ENCODE measurements around the gene MCRIP2.

MCRIP2 gene

GRCh38 chr16:617855-618254, 23.8 kb upstream of the MCRIP2 start:
- no peak for DNase-seq

- no peak for DNase-seq
These were observed 22.0 kb upstream of the MCRIP2 start for GRCh38 chr16:619476-620100.

- no peak for DNase-seq
These were observed 20.7 kb upstream of the MCRIP2 start for GRCh38 chr16:620700-621525.

- DNase-seq = peak; percentile 66
These were observed 20.0 kb upstream of the MCRIP2 start for GRCh38 chr16:621526-622105.

GRCh38 chr16:622920-623280, 18.7 kb upstream of the MCRIP2 start:
- no peak for DNase-seq

- no peak for DNase-seq
These were observed 17.0 kb upstream of the MCRIP2 start for GRCh38 chr16:624526-625070.

GRCh38 chr16:625117-625976, 16.3 kb upstream of the MCRIP2 start:
- DNase-seq = no peak

- DNase-seq = no peak
These were observed 15.5 kb upstream of the MCRIP2 start for GRCh38 chr16:625977-626765.

GRCh38 chr16:626787-627453, 14.7 kb upstream of the MCRIP2 start:
- DNase-seq = no peak

GRCh38 chr16:627454-628239, 14.0 kb upstream of the MCRIP2 start:
- DNase-seq = no peak

GRCh38 chr16:628321-629061, 13.1 kb upstream of the MCRIP2 start:
- DNase-seq = no peak

GRCh38 chr16:629185-629832, 12.3 kb upstream of the MCRIP2 start:
- no peak for DNase-seq

GRCh38 chr16:629833-630248, 11.8 kb upstream of the MCRIP2 start:
- DNase-seq = no peak

- DNase-seq = no peak
These were observed 11.3 kb upstream of the MCRIP2 start for GRCh38 chr16:630249-630814.

- DNase-seq = no peak
These were observed 10.7 kb upstream of the MCRIP2 start, which contains the start of gene WFIKKN1 for GRCh38 chr16:630815-631405. Gene WFIKKN1, plus strand, starts transcription at chr16:630985. Its CDS starts 269 bp downstream, at chr16:631254.

- DNase-seq = no peak
These were observed 9.7 kb upstream of the MCRIP2 start for GRCh38 chr16:631808-632358.

- DNase-seq = no peak
These were observed 8.9 kb upstream of the MCRIP2 start for GRCh38 chr16:632486-633335.

Data from DMS79 (cell line).